WTC11 (cell line): ENCODE measurements around the gene RFTN2.

Experiments
- CREB1 ChIP-seq: sonication (generic); formaldehyde crosslinking; IDR thresholded peaks from 2 replicates; pipeline ENCODE4 v1.8.0; 2023; ENCODE audit warnings: mild to moderate bottlenecking, missing genetic modification reagents
- CREM ChIP-seq: sonication (generic); formaldehyde crosslinking; IDR thresholded peaks from 2 replicates; pipeline ENCODE4 v1.8.1; 2022; ENCODE audit warnings: mild to moderate bottlenecking, missing genetic modification reagents, moderate library complexity
- E2F1 ChIP-seq: sonication (generic); formaldehyde crosslinking; IDR thresholded peaks from 2 replicates; pipeline ENCODE4 v1.8.0; 2022; ENCODE audit warnings: mild to moderate bottlenecking, missing genetic modification reagents
- HMGA2 ChIP-seq: fragments of 250-450 bp; sonication (Bioruptor Pico); IDR thresholded peaks from 2 replicates; pipeline ENCODE4 v1.4.0; 2021; ENCODE audit warnings: mild to moderate bottlenecking, moderate library complexity
- IRF1 ChIP-seq: sonication (generic); formaldehyde crosslinking; IDR thresholded peaks from 2 replicates; pipeline ENCODE4 v1.8.0; 2023; ENCODE audit warnings: missing genetic modification reagents
- TF ChIP-seq, protein P1 (sequence below): fragments of 200-600 bp; IDR thresholded peaks from 2 replicates; pipeline ENCODE4 v1.8.0; 2022; ENCODE audit warnings: antibody characterized with exemption

- TF ChIP-seq, protein P1, sequence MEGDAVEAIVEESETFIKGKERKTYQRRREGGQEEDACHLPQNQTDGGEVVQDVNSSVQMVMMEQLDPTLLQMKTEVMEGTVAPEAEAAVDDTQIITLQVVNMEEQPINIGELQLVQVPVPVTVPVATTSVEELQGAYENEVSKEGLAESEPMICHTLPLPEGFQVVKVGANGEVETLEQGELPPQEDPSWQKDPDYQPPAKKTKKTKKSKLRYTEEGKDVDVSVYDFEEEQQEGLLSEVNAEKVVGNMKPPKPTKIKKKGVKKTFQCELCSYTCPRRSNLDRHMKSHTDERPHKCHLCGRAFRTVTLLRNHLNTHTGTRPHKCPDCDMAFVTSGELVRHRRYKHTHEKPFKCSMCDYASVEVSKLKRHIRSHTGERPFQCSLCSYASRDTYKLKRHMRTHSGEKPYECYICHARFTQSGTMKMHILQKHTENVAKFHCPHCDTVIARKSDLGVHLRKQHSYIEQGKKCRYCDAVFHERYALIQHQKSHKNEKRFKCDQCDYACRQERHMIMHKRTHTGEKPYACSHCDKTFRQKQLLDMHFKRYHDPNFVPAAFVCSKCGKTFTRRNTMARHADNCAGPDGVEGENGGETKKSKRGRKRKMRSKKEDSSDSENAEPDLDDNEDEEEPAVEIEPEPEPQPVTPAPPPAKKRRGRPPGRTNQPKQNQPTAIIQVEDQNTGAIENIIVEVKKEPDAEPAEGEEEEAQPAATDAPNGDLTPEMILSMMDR: no peak
- no peak for TF ChIP-seq CREB1 (CRISPR knock-in tag)
- TF ChIP-seq E2F1 (CRISPR knock-in tag): no peak
- no peak for TF ChIP-seq IRF1
- TF ChIP-seq HMGA2 (CRISPR knock-in tag): no peak
- no peak for TF ChIP-seq CREM (CRISPR knock-in tag)
Measured at GRCh38 chr2:197591339-197592072, 83.9 kb downstream of the RFTN2 start.
